Activated T-helper 1 cell treated with anti-CD3 and anti-CD28 coated beads, Interleukin-12 subunit alpha, Interleukin-12 subunit beta, Interleukin-2, Interleukin-4 antibody, amounts not matched to agents 30 ng/mL and 10 ng/mL and 1 ng/mL, durations not matched to agents 14 hours and 24 hours and 36 hours (primary cell): ENCODE results near the gene PGAP3. TPM values are rescaled to one million over a fixed set of nuclear protein-coding genes. Genes with fewer than 3 reads are reported as not detected.

Source experiments
- DNase-seq: peaks from one replicate; pipeline ENCODE4 v3.0.0; 2021; ENCODE audit warnings: low spot score
- H3K27ac Mint-ChIP-seq: one replicate; pipeline ENCODE4 v1.8.0; 2021; ENCODE audit warnings: mild to moderate bottlenecking, mixed read lengths
- H3K27me3 Mint-ChIP-seq: one replicate; pipeline ENCODE4 v1.8.0; 2022; ENCODE audit warnings: mild to moderate bottlenecking, moderate library complexity, mixed read lengths; ENCODE audit not compliant: insufficient read depth
- H3K36me3 Mint-ChIP-seq: one replicate; pipeline ENCODE4 v1.8.0; 2021; ENCODE audit warnings: low read depth, mixed read lengths
- H3K4me1 Mint-ChIP-seq: one replicate; pipeline ENCODE4 v1.8.0; 2021; ENCODE audit warnings: low read depth, mixed read lengths
- H3K4me3 Mint-ChIP-seq: one replicate; pipeline ENCODE4 v1.8.0; 2021; ENCODE audit warnings: mild to moderate bottlenecking, moderate library complexity, mixed read lengths
- H3K9me3 Mint-ChIP-seq: one replicate; pipeline ENCODE4 v1.8.0; 2021; ENCODE audit warnings: mixed read lengths
- intact Hi-C: fragments of 100-400 bp; cut with micrococcal nuclease; formaldehyde crosslinking; loops from one replicate; pipeline ENCODE4 v1.15.1; 2024
- total RNA-seq: library from RNA; stranded (reverse); gene quantifications from 2 replicates; pipeline ENCODE4 v1.2.3, GENCODE V29; 2022

Gene PGAP3
- total RNA-seq, 1 donor from 2014 or later, result 16.9 TPM

DNA sequence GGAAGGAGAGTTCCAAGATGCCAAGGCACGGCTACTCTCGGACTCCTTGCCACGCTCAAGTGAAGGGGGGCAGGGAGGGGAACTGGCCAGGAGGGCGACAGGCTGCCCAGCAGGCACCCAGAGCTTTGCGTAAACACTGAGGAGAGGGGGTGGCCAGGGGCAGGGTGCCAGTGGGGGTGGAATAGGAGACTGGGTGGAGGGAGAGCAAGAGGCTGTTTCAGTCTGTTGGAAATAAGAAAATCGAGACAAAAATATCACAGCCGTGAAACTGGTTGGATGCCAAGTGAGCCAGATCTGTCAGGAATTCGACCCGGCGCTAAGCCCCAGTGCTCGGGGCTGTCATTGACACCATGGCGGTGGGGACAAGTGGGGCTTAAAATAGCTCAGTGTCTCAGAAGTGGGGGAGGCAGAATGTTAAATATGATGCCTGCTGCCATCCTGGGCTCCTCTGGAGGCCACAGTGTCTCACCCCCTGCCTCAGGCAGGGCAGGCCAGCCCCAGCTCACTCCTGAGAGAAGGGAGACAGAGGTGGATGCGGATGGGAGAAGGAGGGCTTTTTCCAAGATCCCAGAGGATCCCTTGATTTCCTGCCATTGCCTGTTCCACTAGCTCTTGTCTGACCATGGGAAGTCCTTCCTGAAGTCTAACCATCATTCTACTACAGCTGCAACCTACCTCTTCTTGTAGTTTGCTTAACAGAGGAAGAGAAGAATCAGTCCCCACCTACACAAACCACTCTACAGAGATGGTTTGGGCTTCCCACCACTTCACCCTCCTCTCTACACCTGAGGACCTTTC lies 10.1 kb downstream of the PGAP3 start:
- H3K27me3 Mint-ChIP-seq, result peaks cover 2% of the 10 kb centered on the region
- intact Hi-C loops, result no loop called here
- H3K9me3 Mint-ChIP-seq, result no peaks in the 10 kb centered on the region
- DNase-seq, result no peak
- no peak overlapping the region for H3K27ac Mint-ChIP-seq
- peaks cover 16% of the 10 kb centered on the region for H3K36me3 Mint-ChIP-seq
- peaks cover 52% of the 10 kb centered on the region for H3K4me1 Mint-ChIP-seq
- H3K4me3 Mint-ChIP-seq, result no peak overlapping the region

DNA sequence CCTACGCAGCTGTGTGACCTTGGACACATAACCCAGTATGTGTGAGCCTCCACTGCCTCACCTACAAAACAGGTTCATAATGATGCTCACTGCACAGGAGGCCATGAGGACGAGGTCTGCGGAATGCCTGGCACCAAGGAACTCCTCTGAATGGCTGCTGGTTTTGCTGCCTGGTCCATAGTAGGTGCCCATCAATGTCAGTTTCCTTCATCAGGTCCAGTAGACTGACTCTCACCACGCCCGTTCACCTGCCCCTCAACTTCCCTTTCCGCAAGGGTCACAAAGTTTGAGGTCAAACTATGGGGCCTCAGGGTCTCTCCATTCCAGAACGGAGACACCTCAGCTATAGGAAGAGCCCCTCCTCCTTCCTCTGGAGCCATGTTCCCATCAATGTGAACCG lies 10.8 kb downstream of the PGAP3 start:
- Mint-ChIP-seq H3K36me3 (peaks cover 16% of the 10 kb centered on the region), H3K27ac (no peak overlapping the region), H3K9me3 (no peaks in the 10 kb centered on the region), H3K27me3 (peaks cover 2% of the 10 kb centered on the region), H3K4me3 (no peak overlapping the region), H3K4me1 (peaks cover 52% of the 10 kb centered on the region)
- DNase-seq, result no peak
- intact Hi-C loops, result no loop called here

DNA sequence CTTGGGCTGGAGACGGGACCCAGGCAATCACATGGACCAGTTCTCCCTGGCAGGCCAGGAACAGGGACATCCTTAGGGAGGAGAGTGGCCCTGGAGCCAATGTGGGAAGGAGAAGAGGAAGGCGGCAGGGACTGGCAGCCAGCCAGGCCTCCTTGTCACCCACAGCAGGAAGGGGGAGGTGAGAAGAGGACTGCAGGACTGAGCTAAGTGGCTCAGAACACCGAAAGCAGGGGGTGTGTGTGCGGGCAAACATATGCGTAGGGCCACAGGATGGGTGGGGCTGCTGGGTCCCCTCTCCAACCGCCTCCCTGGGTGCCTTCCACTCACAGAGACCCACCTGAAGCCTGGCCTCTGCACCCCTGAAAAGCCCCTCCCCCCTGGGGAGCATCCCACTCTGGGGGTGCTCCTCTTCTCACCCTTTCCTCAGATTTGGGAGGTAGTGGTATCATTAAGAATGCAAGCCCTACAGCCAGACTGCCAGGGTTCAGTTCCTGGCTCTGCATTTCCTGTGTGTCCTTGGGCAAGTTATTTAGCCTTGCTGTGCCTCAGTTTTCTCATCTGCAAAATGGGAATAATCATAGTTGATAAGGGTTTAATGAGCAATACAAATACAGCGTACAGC lies 11.5 kb downstream of the PGAP3 start:
- Mint-ChIP-seq H3K36me3 (peaks cover 16% of the 10 kb centered on the region), H3K4me1 (peaks cover 52% of the 10 kb centered on the region), H3K9me3 (no peaks in the 10 kb centered on the region), H3K27ac (peak overlapping the region; percentile 35), H3K27me3 (peaks cover 6% of the 10 kb centered on the region), H3K4me3 (no peak overlapping the region)
- DNase-seq, result peak; percentile 33
- intact Hi-C loops, result no loop called here

DNA sequence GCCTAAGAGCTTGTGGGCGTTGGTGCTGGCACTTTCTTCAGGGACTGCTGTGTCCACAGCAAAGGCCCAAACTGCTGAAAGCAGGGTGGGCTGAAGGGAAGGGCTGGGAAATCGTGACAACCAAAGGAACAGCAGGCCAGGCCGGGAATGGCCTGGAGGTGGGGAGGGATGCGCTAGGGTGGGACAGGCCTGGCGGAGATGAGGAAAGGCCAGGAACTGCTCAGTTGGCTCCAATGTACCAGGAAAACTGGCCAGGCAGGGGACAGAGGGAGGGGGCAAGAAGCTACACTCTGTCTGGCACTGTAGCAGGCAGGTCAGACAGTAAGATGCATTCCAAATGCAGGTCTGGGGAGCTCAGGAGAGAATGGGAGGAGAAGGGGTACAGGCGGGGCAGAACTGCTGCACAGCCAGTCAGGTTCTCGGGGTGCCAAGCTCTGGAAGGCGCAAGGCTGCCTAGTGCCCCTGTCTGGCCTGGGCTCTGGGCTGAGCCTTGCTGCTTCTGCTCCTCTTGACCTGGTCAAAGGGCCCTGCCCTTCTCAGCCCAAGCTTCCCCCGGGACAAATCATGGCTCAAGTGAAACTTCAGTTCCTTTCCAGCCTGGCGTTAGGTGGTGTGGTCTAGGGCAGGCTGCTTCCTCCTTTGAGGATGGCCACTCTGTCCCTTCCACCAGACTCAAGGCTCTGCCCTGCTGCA lies 12.3 kb downstream of the PGAP3 start:
- Mint-ChIP-seq H3K4me3 (no peak overlapping the region), H3K36me3 (peaks cover 12% of the 10 kb centered on the region), H3K27me3 (peaks cover 6% of the 10 kb centered on the region), H3K4me1 (peaks cover 48% of the 10 kb centered on the region), H3K27ac (peak overlapping the region; percentile 35), H3K9me3 (no peaks in the 10 kb centered on the region)
- intact Hi-C loops, result no loop called here
- DNase-seq, result no peak

DNA sequence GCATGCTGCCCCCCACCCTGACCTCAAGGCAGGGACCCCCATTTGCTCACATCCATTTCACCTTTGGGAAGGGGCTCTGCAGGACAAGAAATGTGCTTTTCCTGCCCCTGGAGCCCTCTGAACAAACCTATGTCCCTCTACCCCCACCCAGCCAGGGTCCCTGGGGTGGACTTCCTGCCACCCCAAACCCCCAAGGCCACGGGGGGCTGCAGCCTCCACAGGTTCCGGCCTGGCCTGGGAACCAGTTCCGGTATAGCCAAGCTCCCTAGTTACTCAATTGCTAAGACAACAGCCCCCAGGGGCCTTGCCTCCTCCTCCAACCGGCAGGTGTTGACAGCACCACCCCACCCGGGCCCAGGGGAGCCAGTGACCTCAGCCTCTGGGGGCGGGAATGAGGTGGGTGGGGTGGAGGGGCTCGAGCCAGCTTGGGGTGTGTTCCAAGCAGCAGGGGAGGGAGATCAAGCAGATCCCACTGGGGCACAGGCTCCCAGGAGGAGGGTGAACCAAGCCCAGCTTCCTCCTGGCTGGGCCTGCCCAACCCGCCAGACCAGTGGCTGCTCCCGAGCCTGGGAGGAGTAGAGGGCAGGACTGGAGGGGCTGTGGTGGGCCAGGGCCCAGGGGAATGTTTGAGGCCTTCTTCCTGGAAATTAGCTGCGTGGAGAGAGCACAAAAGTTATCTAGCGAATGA lies 13.0 kb downstream of the PGAP3 start:
- Mint-ChIP-seq H3K4me1 (peaks cover 41% of the 10 kb centered on the region), H3K27ac (no peak overlapping the region)

DNA sequence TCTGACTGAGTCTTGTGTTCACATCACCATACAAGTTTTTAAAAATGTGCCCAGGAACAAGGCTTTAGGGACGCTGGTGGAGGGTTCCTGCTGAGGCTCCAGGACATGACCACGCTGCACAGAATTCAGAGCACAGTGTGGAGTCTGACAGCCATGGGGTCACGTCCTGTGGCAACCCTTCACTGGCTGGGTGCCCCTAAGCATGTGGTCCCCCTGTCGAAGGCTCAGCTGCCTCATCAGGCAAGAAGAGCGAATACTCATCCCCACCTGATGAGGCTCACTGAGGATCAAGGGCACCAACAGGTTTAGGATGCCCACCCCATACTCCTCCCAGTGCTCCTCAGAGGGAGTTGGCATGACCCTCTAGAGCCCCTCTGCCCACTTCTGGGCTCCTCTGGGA lies 13.7 kb downstream of the PGAP3 start:
- DNase-seq, result no peak
- no peak overlapping the region for H3K4me3 Mint-ChIP-seq
- no peak overlapping the region for H3K27ac Mint-ChIP-seq
- intact Hi-C loops, result no loop called here
- H3K36me3 Mint-ChIP-seq, result peaks cover 4% of the 10 kb centered on the region
- H3K4me1 Mint-ChIP-seq, result peaks cover 34% of the 10 kb centered on the region
- peaks cover 10% of the 10 kb centered on the region for H3K27me3 Mint-ChIP-seq
- no peaks in the 10 kb centered on the region for H3K9me3 Mint-ChIP-seq

More for the DNA sequence above, 13.0 kb downstream of the PGAP3 start:
- H3K9me3 Mint-ChIP-seq, result no peaks in the 10 kb centered on the region
- DNase-seq, result no peak
- peaks cover 6% of the 10 kb centered on the region for H3K27me3 Mint-ChIP-seq
- no peak overlapping the region for H3K4me3 Mint-ChIP-seq
- intact Hi-C loops, result no loop called here
- H3K36me3 Mint-ChIP-seq, result peaks cover 8% of the 10 kb centered on the region

DNA sequence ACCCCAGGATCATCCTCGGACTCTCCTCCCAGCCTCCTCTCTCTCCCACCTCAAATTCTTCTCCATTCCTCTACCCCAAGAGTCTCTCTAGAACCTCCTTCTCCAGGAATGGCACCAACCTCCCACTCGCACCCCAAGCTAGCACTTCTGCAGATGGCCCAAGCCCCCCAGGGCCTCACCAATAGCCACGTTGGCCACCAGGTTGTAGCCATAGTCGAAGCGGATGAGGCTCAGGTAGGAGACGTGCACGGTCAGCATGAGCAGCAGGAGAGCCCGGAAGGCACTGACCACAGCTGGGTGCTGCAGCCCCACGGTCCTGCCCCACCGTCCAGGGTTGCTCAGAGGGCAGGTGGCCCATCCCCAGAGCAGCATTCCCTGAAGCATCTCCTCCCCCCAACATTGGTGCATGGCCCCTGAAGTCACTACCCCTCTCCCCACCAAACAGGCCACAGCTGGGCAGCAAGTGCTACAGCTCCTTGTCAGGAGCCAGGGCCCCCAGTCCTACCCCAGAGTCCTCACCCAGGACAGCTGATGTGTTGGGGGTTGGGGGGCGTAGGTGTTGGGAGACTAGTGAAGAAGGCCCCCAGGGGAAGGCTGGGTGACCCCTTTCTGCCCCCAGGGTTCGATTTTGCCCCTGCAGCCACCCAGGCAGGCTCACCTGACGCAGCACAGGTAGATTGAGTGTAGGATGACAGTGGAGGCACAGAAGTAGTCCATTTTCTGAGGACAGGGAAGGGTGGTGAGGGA lies 14.3 kb downstream of the PGAP3 start:
- Mint-ChIP-seq H3K4me3 (no peak overlapping the region), H3K4me1 (peaks cover 32% of the 10 kb centered on the region), H3K27me3 (peaks cover 13% of the 10 kb centered on the region), H3K9me3 (no peaks in the 10 kb centered on the region), H3K27ac (no peak overlapping the region), H3K36me3 (peaks cover 5% of the 10 kb centered on the region)
- DNase-seq, result no peak
- intact Hi-C loops, result no loop called here

DNA sequence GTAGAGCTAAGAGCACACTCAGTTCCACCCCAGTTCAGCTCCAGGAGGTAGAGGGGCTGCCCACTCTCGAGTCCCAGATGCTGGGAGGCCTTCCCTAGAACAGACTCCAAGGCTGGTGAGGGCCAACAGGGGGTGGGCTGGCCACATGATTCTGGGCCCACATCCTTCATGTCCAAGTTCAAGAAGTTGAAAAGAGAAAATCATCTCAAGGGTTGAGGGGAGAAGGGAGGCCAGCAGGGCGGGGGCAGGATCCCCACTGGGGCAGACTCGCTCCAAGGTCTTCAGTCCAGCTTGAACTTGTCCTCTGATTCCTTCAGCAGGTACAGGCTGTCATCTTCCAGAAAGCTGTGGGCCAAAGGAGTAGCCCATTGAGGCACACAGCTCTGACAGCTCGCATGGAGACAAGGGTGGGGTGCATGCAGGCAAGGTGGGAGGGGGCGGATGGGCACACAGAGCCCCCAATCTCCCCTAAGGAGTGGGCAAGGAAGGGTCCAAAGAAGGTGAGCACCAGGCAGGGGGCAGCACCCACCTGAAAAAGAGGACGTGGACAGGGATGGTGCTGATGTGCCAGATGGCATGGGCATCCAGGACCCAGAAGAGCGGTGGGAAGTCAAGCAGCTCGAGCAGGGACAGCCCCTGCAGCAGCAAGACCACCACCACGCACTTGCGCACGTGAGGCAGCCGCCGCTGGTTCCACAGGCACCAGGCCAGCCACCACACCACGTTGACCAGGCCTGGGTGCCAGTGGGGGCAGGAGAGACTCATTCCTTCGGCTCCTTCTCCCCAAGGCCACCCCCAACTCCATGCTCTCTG lies 15.1 kb downstream of the PGAP3 start:
- intact Hi-C loops, result no loop called here
- Mint-ChIP-seq H3K9me3 (no peaks in the 10 kb centered on the region), H3K27me3 (peaks cover 19% of the 10 kb centered on the region), H3K27ac (no peak overlapping the region), H3K4me1 (peaks cover 27% of the 10 kb centered on the region), H3K4me3 (no peak overlapping the region), H3K36me3 (peaks cover 6% of the 10 kb centered on the region)
- no peak for DNase-seq

DNA sequence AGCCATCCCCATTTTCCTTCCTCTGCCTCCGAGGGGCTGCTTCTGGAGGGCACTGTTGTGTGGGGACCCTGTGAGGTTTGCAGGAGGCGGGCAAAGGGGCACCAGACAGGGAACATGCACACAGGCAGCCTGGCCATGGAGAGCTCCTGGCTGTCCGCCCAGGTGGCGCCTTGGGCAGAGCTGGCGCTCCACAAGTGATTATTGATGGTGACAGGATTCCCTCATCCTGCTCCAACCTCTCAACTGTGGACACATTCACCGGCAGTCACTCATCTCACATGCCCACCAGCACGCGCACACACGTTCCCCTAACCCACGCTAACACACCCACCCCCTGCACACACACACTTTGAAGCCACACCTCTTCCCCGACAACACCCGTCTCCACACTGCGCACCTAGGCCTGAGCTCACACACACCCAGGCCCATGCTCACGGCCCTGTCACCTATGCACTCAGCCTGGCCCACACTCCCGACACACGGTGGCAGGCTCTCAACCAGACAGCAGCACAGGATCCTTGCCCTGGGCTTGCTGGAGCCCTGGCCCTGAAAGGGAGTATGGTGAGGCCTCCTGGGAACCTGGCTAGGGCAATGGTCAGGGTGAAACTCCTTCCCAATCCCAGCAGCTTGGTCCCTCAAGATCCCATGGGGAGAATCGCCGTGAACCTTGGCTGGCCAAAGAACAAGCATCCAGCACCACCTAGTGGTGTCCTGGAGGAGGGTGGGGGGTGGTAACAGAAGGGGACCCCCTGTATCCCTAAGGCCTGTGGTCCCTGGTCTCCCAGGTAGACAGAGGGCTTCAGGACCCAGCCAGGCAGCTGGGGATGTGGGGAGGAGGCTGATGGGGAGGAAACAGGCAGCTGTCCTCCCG lies 16.0 kb downstream of the PGAP3 start:
- intact Hi-C loops, result no loop called here
- DNase-seq, result no peak
- no peak overlapping the region for H3K4me3 Mint-ChIP-seq

DNA sequence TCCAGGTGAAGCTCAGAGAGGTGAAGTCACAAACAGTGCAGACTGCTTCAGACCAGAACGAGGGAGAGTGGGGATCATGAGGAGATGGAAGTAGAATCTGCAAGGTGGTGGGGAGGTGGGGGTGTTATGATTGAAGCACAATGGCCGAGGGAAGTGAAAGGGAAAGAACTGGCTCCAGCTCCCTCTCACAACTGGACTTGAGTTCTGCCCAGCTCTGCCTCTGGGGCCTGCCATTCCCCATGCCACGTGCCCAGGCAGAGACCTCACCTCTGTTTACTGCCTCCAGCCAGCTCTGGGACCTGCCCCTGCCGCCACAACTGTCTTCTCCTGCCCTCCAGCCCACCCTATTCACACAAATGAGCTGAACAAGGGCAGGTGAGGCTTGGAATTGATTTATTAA lies 17.1 kb downstream of the PGAP3 start:
- intact Hi-C loops, result no loop called here
- H3K36me3 Mint-ChIP-seq, result peaks cover 6% of the 10 kb centered on the region
- H3K4me1 Mint-ChIP-seq, result peaks cover 8% of the 10 kb centered on the region
- H3K27ac Mint-ChIP-seq, result no peak overlapping the region
- H3K9me3 Mint-ChIP-seq, result no peaks in the 10 kb centered on the region
- no peak overlapping the region for H3K4me3 Mint-ChIP-seq
- DNase-seq, result no peak
- peaks cover 29% of the 10 kb centered on the region for H3K27me3 Mint-ChIP-seq

More for the DNA sequence above, 16.0 kb downstream of the PGAP3 start:
- Mint-ChIP-seq H3K4me1 (peaks cover 18% of the 10 kb centered on the region), H3K9me3 (no peaks in the 10 kb centered on the region), H3K36me3 (peaks cover 6% of the 10 kb centered on the region), H3K27ac (no peak overlapping the region), H3K27me3 (peaks cover 22% of the 10 kb centered on the region)
